HTERT RPE-1 (cell line): ENCODE data around the gene XYLT1.

Experiments
- in situ Hi-C: fragments of 300-500 bp; cut with MboI; formaldehyde crosslinking; loops from 4 replicates; pipeline ENCODE4 v1.14.3; 2020; ENCODE audit warnings: low sequenced_read_pairs

Gene XYLT1

GRCh38 chr16:17166095-17166494 is 304.7 kb downstream of the XYLT1 start:
- in situ Hi-C loops = no loop called here

GRCh38 chr16:17162560-17162959 is 308.2 kb downstream of the XYLT1 start:
- in situ Hi-C loops = no loop called here

GRCh38 chr16:17160920-17161431 is 309.8 kb downstream of the XYLT1 start:
- in situ Hi-C loops = no loop called here

- in situ Hi-C loops = no loop called here
These were observed 310.4 kb downstream of the XYLT1 start for GRCh38 chr16:17160285-17160853.

- in situ Hi-C loops = no loop called here
These were observed 311.1 kb downstream of the XYLT1 start for GRCh38 chr16:17159617-17160016.

- in situ Hi-C loops = no loop called here
These were observed 314.8 kb downstream of the XYLT1 start for GRCh38 chr16:17155936-17156335.

- in situ Hi-C loops = no loop called here
These were observed 315.3 kb downstream of the XYLT1 start for GRCh38 chr16:17155485-17155884.

- in situ Hi-C loops = no loop called here
These were observed 315.8 kb downstream of the XYLT1 start for GRCh38 chr16:17154981-17155380.

- in situ Hi-C loops = no loop called here
These were observed 318.4 kb downstream of the XYLT1 start for GRCh38 chr16:17152311-17152710.

GRCh38 chr16:17151335-17151734 is 319.4 kb downstream of the XYLT1 start:
- in situ Hi-C loops = no loop called here

GRCh38 chr16:17149904-17150483 is 320.8 kb downstream of the XYLT1 start:
- in situ Hi-C loops = no loop called here

- in situ Hi-C loops = no loop called here
These were observed 322.8 kb downstream of the XYLT1 start for GRCh38 chr16:17147942-17148341.

- in situ Hi-C loops = no loop called here
These were observed 325.7 kb downstream of the XYLT1 start for GRCh38 chr16:17145029-17145428.

- in situ Hi-C loops = no loop called here
These were observed 326.3 kb downstream of the XYLT1 start for GRCh38 chr16:17144431-17144830.

GRCh38 chr16:17143546-17144419 is 327.0 kb downstream of the XYLT1 start:
- in situ Hi-C loops = no loop called here

- in situ Hi-C loops = no loop called here
These were observed 332.0 kb downstream of the XYLT1 start for GRCh38 chr16:17138801-17139200.

GRCh38 chr16:17135439-17135838 is 335.3 kb downstream of the XYLT1 start:
- in situ Hi-C loops = no loop called here

GRCh38 chr16:17134586-17134985 is 336.2 kb downstream of the XYLT1 start:
- in situ Hi-C loops = no loop called here

GRCh38 chr16:17133851-17134250 is 336.9 kb downstream of the XYLT1 start:
- in situ Hi-C loops = no loop called here

- in situ Hi-C loops = no loop called here
These were observed 339.4 kb downstream of the XYLT1 start for GRCh38 chr16:17131351-17131750.

- in situ Hi-C loops = no loop called here
These were observed 340.0 kb downstream of the XYLT1 start for GRCh38 chr16:17130733-17131132.

GRCh38 chr16:17129971-17130370 is 340.8 kb downstream of the XYLT1 start:
- in situ Hi-C loops = no loop called here
